SW480 (cell line): Measurements from ENCODE around the gene ZBTB42.
"Not testable (repeated sequence)": the region's sequence is repeated elsewhere in the genome, so short reads cannot be mapped to it uniquely, and the experiment has no call there.

Experiments used
- DNase-seq: peaks from one replicate; pipeline ENCODE4 v3.0.0-alpha.2; 2016; ENCODE audit warnings: low spot score

The ZBTB42 gene

DNA sequence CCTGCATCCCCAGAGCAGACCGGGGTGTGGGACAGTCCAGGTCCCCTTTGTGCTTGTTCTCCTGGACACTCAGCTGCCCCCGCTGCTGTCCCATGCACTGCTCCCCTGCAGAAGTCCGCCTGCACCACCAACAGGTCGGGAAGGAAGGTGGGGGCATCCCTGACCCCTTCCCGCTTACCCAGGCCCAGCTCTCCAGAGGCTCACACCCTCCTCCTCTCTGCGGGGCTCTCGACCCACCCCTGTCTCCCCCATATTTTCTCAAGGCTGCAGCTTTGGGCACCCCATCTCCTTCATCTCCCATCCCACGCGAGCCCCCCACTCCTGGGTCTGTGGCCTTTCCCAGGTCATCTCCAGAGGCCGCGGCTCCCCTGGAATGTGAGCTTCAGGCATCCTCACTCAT is 9.4 kb downstream of the ZBTB42 start:
- DNase-seq: no peak

GRCh38 chr14:104813286-104813685 is 12.4 kb downstream of the ZBTB42 start:
- no peak for DNase-seq

GRCh38 chr14:104814701-104815100 is 13.8 kb downstream of the ZBTB42 start:
- not testable (repeated sequence) for DNase-seq

- DNase-seq: no peak
These were observed 15.6 kb downstream of the ZBTB42 start for GRCh38 chr14:104816616-104816884.

DNA sequence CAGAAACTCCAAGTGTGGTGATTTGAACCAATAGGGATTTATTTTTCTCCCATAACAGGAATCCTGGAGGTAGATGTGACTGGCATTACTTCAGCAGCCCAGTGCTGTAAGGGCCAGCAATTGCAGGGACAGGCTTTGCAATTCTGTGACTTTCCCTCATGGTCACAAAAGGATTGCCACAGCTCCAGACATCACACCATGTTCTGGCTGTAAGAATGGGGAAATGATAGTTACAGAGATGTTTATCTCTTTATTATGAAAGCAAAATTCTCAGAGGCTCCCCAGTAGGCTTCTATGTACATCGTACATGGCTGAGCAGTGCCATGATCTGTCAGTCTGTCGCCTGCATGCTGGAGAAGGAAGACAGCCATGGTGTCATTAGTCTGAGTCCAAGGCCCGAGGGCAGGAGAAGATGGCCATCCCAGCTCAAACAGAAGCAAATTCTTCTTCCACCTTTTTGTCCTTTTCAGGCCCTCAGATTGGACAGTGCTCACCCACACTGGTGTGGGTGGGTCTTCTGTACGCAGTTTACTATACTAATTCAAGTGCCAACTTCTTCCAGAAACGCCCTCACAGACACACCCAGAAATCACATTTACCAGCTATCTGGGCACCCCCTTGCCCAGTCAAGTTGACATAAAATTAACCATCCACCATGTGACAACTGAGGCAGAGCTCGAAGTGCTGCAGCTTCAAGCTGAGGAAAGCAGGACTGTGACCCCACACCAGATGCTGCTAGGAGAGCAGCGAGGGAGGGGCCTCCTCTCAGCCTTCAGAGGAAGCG is 17.2 kb downstream of the ZBTB42 start:
- no peak for DNase-seq

- no peak for DNase-seq
These were observed 17.8 kb downstream of the ZBTB42 start for GRCh38 chr14:104818714-104819161.

DNA sequence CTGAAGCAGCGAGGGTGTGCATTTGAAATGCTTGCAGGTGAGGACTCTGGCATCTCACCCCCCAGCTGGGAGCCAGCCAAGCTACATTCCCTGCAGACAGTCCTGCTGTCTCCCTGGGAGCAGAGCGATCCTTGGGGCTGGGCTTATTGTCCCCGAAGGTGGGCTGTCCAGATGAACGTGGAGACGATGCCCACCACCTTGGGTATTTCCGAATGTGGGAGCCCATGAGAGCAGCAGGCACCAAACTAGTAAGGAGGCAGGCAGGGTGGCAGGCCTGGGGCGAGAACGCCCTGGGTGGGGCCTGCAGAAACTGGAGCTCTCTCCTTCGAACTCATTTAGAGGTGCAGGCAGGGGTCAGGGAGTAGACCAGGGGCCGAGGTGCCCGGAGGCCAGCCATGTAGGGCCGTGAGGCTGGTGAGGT is 18.5 kb downstream of the ZBTB42 start:
- no peak for DNase-seq

- DNase-seq: peak; percentile 93
These were observed 19.8 kb downstream of the ZBTB42 start for GRCh38 chr14:104820669-104821228.

DNA sequence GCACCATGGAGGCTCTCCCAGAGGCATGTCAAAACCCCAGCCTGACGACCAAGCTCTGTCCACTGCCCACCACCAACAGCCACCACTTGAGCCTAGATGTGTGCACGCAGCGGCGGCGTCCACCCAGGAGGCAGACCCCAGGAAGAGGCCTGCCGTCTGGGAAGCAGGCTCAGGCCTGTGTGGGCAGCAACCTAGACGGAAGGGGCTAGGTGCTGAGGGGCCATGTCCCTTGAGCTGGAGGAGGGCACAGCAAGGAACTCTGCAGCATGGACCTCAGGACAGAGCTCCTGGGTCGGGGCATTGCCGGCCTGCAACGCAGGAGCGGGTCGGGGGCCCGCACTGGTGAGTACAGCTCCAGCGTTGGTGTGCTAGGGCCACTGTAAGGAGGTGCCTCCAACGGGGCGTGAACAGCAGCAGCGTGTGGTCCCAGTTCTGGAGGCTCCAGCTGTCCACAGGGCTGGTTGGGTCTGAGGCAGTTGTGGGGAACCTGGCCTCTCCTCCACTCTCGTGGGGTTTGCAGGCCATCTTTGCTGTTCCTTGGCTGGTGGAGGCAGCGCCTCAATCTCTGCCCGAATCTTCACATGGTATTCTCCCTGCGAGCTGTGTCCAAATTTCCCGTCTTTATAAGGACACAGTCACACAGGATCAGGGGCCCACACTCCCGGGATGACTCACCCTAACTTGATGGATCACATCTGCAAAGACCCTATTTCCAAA is 20.5 kb downstream of the ZBTB42 start:
- no peak for DNase-seq

GRCh38 chr14:104821971-104822608 is 21.2 kb downstream of the ZBTB42 start:
- DNase-seq: no peak

GRCh38 chr14:104822821-104823615 is 22.1 kb downstream of the ZBTB42 start:
- DNase-seq: no peak

- DNase-seq: no peak
These were observed 23.6 kb downstream of the ZBTB42 start for GRCh38 chr14:104824353-104824997.

DNA sequence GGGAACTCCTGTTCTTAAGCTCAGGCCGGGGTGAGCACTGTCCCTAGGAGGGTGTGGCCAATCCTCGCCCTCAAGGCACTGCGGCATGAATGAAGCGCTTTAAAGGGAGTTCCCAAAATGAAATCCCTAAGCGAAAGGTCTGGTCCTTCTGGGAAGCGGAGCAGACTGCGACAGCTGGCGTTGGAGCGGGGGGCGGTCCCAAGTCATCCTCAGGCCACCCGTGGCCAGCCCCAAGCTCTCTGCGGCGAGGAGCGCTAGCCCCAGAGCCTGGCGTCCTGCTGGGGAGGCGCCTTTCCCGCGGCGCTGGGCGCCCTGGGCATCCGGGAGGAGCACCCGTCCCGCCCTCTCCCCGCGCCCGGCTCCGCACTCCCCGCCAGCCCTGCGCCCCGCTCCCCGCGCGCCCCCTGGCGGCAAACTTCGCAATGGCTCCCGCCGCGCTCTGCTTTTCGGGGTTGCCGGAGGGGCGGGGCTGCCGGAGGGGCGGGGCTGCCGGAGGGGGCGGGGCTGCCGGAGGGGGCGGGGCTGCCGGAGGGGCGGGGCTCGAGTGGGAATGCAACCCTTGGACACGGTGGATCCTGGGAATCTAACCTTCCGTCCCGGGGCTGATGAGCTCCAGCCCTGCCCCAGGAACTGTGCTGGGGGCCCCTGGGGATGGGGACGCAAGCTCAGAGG is 25.4 kb downstream of the ZBTB42 start:
- peak; percentile 83 for DNase-seq

- DNase-seq: no peak
These were observed 25.9 kb downstream of the ZBTB42 start for GRCh38 chr14:104826861-104827176.

DNA sequence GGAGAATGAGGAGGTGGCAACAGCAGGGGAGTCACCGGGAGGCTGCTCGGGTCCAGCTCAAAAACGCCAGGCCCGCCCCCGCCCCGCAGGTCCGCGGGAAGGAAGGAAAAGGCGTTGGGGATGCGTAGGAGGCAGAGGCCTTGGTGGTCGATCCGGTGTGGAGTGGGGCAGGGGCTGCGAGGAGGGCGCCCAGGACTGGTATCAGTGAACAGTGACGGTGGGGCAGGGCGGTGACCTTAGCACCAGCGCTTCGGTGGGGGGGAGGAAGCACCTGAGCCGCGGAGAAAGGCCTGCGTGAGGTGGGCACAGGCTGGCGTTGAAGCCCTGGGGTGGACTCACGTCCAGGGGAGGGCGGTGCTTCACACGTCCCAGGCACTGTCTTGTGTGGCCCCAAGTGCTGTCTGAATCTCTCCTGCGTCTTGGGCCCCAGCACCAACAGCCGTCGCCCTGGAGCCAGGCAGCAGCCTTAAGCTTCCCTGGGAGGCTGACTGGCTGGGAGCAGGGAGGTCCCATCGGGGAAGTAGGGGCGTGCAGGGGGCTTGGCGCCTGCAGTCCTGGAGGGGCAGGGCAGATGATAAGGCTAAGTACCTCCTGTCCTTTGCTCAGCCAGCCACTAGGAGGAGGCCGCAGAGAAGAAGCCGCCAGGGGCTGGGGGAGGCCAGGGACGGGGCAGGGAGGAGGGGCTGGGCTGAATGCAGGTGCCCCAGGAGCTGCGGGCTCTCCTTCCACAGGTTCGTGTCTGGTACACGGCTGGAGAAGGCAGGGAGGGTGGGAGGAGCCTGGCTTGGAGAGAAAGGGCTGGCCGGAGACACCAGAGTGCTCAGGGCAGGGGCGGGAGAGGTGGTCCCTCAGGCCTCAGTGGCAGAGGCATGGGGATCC is 26.5 kb downstream of the ZBTB42 start:
- peak; percentile 62 for DNase-seq

GRCh38 chr14:104830781-104831180 is 29.9 kb downstream of the ZBTB42 start:
- DNase-seq: no peak

GRCh38 chr14:104836171-104836935 is 35.5 kb downstream of the ZBTB42 start:
- not testable (repeated sequence) for DNase-seq

- no peak for DNase-seq
These were observed 40.8 kb downstream of the ZBTB42 start for GRCh38 chr14:104841730-104842129.

GRCh38 chr14:104843006-104843405 is 42.1 kb downstream of the ZBTB42 start:
- DNase-seq: no peak
